GM13976 (cell line): ENCODE results near the gene RNF32.
"Not testable (repeated sequence)": the region's sequence is repeated elsewhere in the genome, so short reads cannot be mapped to it uniquely, and the experiment has no call there.

Experiments
- DNase-seq: peaks from one replicate; pipeline ENCODE4 v3.0.0; 2012; ENCODE audit warnings: low spot score
- CTCF ChIP-seq: IDR thresholded peaks from 2 replicates; pipeline ENCODE4 v1.5.1; 2012; ENCODE audit warnings: borderline replicate concordance, mild to moderate bottlenecking; ENCODE audit not compliant: insufficient read depth; ENCODE audit errors: extremely low read depth, missing control alignments, control extremely low read depth
- in situ Hi-C: fragments of 300-500 bp; cut with MboI; formaldehyde crosslinking; loops from one replicate; pipeline ENCODE4 v1.12.0; 2022; ENCODE audit warnings: low sequenced_read_pairs, mixed read lengths, inconsistent platforms; ENCODE audit not compliant: unreplicated experiment

The RNF32 gene

GRCh38 chr7:156684251-156684650 lies 43.7 kb downstream of the RNF32 start:
- in situ Hi-C loops = no loop called here
- TF ChIP-seq CTCF = no peak
- no peak for DNase-seq

GRCh38 chr7:156684661-156685060 lies 44.1 kb downstream of the RNF32 start:
- TF ChIP-seq CTCF = no peak
- in situ Hi-C loops = no loop called here
- no peak for DNase-seq

- in situ Hi-C loops = no loop called here
- no peak for TF ChIP-seq CTCF
- DNase-seq = no peak
Observed at GRCh38 chr7:156691764-156692163, 51.2 kb downstream of the RNF32 start.

GRCh38 chr7:156692849-156693248 lies 52.3 kb downstream of the RNF32 start:
- no peak for TF ChIP-seq CTCF
- no peak for DNase-seq
- in situ Hi-C loops = no loop called here

- TF ChIP-seq CTCF = no peak
- no peak for DNase-seq
- in situ Hi-C loops = no loop called here
Observed at GRCh38 chr7:156693627-156694026, 53.1 kb downstream of the RNF32 start.

- DNase-seq, in situ Hi-C loops: not testable (repeated sequence)
Observed at GRCh38 chr7:156697283-156697682, 56.7 kb downstream of the RNF32 start.

- DNase-seq, in situ Hi-C loops: not testable (repeated sequence)
Observed at GRCh38 chr7:156698512-156698911, 57.9 kb downstream of the RNF32 start.

- in situ Hi-C loops, DNase-seq: not testable (repeated sequence)
Observed at GRCh38 chr7:156701787-156702186, 61.2 kb downstream of the RNF32 start.
